ENCODE data around the gene ROBO2.

The ROBO2 gene

DNA sequence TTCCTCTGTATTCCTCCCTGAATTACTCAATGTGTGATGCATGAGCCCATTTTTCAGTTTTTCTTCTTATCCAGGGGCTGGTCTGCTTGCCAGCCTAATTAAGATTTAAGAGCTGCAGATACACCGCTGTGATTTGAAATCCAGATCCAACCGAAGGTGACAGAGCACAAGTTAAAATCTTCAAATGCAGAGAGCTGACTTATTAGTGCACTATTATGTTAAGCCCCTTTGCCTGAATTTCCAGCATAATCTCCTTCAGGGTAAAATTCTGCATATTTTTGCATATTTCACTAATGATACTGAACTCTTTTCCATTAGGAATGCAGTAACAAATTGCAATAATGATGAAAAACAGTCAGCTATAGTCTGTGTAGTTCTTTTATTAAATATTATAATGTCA, 583.6 kb downstream of the ROBO2 start:
- no peaks in the 10 kb centered on the region for H3K4me1 ChIP-seq (ENCODE audit: control insufficient read depth, insufficient read depth, low read length)
- no peak overlapping the region for H3K4me3 ChIP-seq (ENCODE audit: low read depth, low read length)
- no peaks in the 10 kb centered on the region for H3K36me3 ChIP-seq (ENCODE audit: control insufficient read depth in 2 of 2, insufficient read depth in 1 of 2, low read length in 2 of 2)
- no peaks in the 10 kb centered on the region for H3K9me3 ChIP-seq (ENCODE audit: control insufficient read depth, insufficient read depth, low read depth, low read length)
- no peak overlapping the region for H3K27ac ChIP-seq (ENCODE audit: extremely low read depth, low read depth, low read length)
- TF ChIP-seq, protein P1, sequence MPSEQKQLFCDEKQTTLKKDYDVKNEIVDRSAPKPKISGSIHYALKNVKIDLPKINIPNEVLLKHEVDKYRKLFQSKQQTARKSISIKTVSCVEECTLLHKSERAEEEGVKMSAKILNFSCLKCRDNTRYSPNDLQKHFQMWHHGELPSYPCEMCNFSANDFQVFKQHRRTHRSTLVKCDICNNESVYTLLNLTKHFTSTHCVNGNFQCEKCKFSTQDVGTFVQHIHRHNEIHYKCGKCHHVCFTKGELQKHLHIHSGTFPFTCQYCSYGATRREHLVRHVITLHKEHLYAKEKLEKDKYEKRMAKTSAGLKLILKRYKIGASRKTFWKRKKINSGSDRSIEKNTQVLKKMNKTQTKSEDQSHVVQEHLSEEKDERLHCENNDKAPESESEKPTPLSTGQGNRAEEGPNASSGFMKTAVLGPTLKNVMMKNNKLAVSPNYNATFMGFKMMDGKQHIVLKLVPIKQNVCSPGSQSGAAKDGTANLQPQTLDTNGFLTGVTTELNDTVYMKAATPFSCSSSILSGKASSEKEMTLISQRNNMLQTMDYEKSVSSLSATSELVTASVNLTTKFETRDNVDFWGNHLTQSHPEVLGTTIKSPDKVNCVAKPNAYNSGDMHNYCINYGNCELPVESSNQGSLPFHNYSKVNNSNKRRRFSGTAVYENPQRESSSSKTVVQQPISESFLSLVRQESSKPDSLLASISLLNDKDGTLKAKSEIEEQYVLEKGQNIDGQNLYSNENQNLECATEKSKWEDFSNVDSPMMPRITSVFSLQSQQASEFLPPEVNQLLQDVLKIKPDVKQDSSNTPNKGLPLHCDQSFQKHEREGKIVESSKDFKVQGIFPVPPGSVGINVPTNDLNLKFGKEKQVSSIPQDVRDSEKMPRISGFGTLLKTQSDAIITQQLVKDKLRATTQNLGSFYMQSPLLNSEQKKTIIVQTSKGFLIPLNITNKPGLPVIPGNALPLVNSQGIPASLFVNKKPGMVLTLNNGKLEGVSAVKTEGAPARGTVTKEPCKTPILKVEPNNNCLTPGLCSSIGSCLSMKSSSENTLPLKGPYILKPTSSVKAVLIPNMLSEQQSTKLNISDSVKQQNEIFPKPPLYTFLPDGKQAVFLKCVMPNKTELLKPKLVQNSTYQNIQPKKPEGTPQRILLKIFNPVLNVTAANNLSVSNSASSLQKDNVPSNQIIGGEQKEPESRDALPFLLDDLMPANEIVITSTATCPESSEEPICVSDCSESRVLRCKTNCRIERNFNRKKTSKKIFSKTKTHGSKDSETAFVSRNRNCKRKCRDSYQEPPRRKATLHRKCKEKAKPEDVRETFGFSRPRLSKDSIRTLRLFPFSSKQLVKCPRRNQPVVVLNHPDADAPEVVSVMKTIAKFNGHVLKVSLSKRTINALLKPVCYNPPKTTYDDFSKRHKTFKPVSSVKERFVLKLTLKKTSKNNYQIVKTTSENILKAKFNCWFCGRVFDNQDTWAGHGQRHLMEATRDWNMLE (tag by site-specific recombination; conservative IDR thresholded peaks at IDR 0.05; ENCODE audit: low read depth) = no peak
- TF ChIP-seq ZNF350 (tag by site-specific recombination; IDR thresholded peaks at IDR 0.05) (no peak), GLI2 (tag by site-specific recombination; IDR thresholded peaks at IDR 0.05; ENCODE audit: borderline replicate concordance, low read depth) (no peak), KLF9 (tag by site-specific recombination; IDR thresholded peaks at IDR 0.05; ENCODE audit: low read depth) (no peak), HOXC10 (CRISPR knock-in tag; IDR thresholded peaks at IDR 0.05) (no peak), ZNF585B (tag by site-specific recombination; IDR thresholded peaks at IDR 0.05) (no peak), ZNF140 (tag by site-specific recombination; IDR thresholded peaks at IDR 0.05) (no peak), ZNF510 (tag by site-specific recombination; IDR thresholded peaks at IDR 0.05; ENCODE audit: insufficient replicate concordance) (no peak), KLF7 (tag by site-specific recombination; IDR thresholded peaks at IDR 0.05; ENCODE audit: borderline replicate concordance) (no peak), ZNF416 (tag by site-specific recombination; IDR thresholded peaks at IDR 0.05) (no peak)
- TF ChIP-seq, protein P2, sequence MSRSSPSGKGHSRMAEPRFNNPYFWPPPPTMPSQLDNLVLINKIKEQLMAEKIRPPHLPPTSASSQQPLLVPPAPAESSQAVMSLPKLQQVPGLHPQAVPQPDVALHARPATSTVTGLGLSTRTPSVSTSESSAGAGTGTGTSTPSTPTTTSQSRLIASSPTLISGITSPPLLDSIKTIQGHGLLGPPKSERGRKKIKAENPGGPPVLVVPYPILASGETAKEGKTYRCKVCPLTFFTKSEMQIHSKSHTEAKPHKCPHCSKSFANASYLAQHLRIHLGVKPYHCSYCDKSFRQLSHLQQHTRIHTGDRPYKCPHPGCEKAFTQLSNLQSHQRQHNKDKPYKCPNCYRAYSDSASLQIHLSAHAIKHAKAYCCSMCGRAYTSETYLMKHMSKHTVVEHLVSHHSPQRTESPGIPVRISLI (tag by site-specific recombination; IDR thresholded peaks at IDR 0.05) = no peak
- TF ChIP-seq, protein P3, sequence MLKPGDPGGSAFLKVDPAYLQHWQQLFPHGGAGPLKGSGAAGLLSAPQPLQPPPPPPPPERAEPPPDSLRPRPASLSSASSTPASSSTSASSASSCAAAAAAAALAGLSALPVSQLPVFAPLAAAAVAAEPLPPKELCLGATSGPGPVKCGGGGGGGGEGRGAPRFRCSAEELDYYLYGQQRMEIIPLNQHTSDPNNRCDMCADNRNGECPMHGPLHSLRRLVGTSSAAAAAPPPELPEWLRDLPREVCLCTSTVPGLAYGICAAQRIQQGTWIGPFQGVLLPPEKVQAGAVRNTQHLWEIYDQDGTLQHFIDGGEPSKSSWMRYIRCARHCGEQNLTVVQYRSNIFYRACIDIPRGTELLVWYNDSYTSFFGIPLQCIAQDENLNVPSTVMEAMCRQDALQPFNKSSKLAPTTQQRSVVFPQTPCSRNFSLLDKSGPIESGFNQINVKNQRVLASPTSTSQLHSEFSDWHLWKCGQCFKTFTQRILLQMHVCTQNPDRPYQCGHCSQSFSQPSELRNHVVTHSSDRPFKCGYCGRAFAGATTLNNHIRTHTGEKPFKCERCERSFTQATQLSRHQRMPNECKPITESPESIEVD (tag by site-specific recombination; IDR thresholded peaks at IDR 0.05) = no peak
- TF ChIP-seq, protein P4, sequence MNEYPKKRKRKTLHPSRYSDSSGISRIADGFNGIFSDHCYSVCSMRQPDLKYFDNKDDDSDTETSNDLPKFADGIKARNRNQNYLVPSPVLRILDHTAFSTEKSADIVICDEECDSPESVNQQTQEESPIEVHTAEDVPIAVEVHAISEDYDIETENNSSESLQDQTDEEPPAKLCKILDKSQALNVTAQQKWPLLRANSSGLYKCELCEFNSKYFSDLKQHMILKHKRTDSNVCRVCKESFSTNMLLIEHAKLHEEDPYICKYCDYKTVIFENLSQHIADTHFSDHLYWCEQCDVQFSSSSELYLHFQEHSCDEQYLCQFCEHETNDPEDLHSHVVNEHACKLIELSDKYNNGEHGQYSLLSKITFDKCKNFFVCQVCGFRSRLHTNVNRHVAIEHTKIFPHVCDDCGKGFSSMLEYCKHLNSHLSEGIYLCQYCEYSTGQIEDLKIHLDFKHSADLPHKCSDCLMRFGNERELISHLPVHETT (tag by site-specific recombination; IDR thresholded peaks at IDR 0.05) = no peak
- TF ChIP-seq, protein P5, sequence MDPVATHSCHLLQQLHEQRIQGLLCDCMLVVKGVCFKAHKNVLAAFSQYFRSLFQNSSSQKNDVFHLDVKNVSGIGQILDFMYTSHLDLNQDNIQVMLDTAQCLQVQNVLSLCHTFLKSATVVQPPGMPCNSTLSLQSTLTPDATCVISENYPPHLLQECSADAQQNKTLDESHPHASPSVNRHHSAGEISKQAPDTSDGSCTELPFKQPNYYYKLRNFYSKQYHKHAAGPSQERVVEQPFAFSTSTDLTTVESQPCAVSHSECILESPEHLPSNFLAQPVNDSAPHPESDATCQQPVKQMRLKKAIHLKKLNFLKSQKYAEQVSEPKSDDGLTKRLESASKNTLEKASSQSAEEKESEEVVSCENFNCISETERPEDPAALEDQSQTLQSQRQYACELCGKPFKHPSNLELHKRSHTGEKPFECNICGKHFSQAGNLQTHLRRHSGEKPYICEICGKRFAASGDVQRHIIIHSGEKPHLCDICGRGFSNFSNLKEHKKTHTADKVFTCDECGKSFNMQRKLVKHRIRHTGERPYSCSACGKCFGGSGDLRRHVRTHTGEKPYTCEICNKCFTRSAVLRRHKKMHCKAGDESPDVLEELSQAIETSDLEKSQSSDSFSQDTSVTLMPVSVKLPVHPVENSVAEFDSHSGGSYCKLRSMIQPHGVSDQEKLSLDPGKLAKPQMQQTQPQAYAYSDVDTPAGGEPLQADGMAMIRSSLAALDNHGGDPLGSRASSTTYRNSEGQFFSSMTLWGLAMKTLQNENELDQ (tag by site-specific recombination; IDR thresholded peaks at IDR 0.05; ENCODE audit: low read depth) = no peak
- TF ChIP-seq, protein P6, sequence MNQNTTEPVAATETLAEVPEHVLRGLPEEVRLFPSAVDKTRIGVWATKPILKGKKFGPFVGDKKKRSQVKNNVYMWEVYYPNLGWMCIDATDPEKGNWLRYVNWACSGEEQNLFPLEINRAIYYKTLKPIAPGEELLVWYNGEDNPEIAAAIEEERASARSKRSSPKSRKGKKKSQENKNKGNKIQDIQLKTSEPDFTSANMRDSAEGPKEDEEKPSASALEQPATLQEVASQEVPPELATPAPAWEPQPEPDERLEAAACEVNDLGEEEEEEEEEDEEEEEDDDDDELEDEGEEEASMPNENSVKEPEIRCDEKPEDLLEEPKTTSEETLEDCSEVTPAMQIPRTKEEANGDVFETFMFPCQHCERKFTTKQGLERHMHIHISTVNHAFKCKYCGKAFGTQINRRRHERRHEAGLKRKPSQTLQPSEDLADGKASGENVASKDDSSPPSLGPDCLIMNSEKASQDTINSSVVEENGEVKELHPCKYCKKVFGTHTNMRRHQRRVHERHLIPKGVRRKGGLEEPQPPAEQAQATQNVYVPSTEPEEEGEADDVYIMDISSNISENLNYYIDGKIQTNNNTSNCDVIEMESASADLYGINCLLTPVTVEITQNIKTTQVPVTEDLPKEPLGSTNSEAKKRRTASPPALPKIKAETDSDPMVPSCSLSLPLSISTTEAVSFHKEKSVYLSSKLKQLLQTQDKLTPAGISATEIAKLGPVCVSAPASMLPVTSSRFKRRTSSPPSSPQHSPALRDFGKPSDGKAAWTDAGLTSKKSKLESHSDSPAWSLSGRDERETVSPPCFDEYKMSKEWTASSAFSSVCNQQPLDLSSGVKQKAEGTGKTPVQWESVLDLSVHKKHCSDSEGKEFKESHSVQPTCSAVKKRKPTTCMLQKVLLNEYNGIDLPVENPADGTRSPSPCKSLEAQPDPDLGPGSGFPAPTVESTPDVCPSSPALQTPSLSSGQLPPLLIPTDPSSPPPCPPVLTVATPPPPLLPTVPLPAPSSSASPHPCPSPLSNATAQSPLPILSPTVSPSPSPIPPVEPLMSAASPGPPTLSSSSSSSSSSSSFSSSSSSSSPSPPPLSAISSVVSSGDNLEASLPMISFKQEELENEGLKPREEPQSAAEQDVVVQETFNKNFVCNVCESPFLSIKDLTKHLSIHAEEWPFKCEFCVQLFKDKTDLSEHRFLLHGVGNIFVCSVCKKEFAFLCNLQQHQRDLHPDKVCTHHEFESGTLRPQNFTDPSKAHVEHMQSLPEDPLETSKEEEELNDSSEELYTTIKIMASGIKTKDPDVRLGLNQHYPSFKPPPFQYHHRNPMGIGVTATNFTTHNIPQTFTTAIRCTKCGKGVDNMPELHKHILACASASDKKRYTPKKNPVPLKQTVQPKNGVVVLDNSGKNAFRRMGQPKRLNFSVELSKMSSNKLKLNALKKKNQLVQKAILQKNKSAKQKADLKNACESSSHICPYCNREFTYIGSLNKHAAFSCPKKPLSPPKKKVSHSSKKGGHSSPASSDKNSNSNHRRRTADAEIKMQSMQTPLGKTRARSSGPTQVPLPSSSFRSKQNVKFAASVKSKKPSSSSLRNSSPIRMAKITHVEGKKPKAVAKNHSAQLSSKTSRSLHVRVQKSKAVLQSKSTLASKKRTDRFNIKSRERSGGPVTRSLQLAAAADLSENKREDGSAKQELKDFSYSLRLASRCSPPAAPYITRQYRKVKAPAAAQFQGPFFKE (tag by site-specific recombination; IDR thresholded peaks at IDR 0.05; ENCODE audit: borderline replicate concordance) = no peak
- TF ChIP-seq, protein P7, sequence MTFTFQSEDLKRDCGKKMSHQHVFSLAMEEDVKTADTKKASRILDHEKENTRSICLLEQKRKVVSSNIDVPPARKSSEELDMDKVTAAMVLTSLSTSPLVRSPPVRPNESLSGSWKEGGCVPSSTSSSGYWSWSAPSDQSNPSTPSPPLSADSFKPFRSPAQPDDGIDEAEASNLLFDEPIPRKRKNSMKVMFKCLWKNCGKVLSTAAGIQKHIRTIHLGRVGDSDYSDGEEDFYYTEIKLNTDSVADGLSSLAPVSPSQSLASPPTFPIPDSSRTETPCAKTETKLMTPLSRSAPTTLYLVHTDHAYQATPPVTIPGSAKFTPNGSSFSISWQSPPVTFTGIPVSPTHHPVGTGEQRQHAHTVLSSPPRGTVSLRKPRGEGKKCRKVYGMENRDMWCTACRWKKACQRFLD (tag by site-specific recombination; IDR thresholded peaks at IDR 0.05) = no peak
- POLR2A ChIA-PET = no interaction called here
- CTCF ChIA-PET = no interaction called here

Data from HEK293 (cell line).